Loucy (cell line): ENCODE measurements around the gene HOXA2.

ENCODE experiments used
- H2AFZ ChIP-seq: fragments of 200-600 bp; sonication (generic); 2 replicates; pipeline ENCODE4 v1.6.0; 2016; ENCODE audit warnings: antibody characterized with exemption, mild to moderate bottlenecking, low read length, moderate library complexity
- H3F3A ChIP-seq: fragments of 200-600 bp; 2 replicates; pipeline ENCODE4 v1.6.0; 2016; ENCODE audit warnings: antibody characterized with exemption, low read depth, mild to moderate bottlenecking
- H3K27me3 ChIP-seq: fragments of 200-600 bp; sonication (generic); 2 replicates; pipeline ENCODE4 v1.6.1; 2014; ENCODE audit warnings: low read length, mild to moderate bottlenecking; ENCODE audit not compliant: insufficient read depth, poor library complexity, severe bottlenecking
- H3K36me3 ChIP-seq: fragments of 200-600 bp; sonication (generic); 2 replicates; pipeline ENCODE4 v1.6.1; 2016; ENCODE audit warnings: low read length; ENCODE audit not compliant: insufficient read depth
- H3K4me1 ChIP-seq: fragments of 200-600 bp; sonication (generic); 2 replicates; pipeline ENCODE4 v1.5.1; 2014; ENCODE audit warnings: low read length, mild to moderate bottlenecking; ENCODE audit not compliant: insufficient read depth, poor library complexity, severe bottlenecking
- H3K4me2 ChIP-seq: fragments of 200-600 bp; sonication (generic); 2 replicates; pipeline ENCODE4 v1.6.0; 2014; ENCODE audit warnings: antibody characterized with exemption, low read length, low read depth, mild to moderate bottlenecking; ENCODE audit not compliant: poor library complexity, severe bottlenecking
- H3K4me3 ChIP-seq: fragments of 200-600 bp; sonication (generic); 2 replicates; pipeline ENCODE4 v1.5.1; 2014; ENCODE audit warnings: low read length, mild to moderate bottlenecking, mixed read lengths; ENCODE audit not compliant: poor library complexity, severe bottlenecking
- H3K79me2 ChIP-seq: fragments of 200-600 bp; sonication (generic); 2 replicates; pipeline ENCODE4 v1.6.1; 2014; ENCODE audit warnings: low read length; ENCODE audit not compliant: insufficient read depth
- H3K9ac ChIP-seq: fragments of 200-600 bp; sonication (generic); 2 replicates; pipeline ENCODE4 v1.6.0; 2014; ENCODE audit warnings: mild to moderate bottlenecking, low read depth, low read length, moderate library complexity; ENCODE audit not compliant: poor library complexity, severe bottlenecking
- H3K9me2 ChIP-seq: fragments of 200-600 bp; sonication (generic); replicated peaks from 2 replicates; pipeline ENCODE4 v1.6.1; 2016; ENCODE audit warnings: low read depth, low read length, mixed read lengths
- H3K9me3 ChIP-seq: fragments of 200-600 bp; sonication (generic); 2 replicates; pipeline ENCODE4 v1.6.1; 2014; ENCODE audit warnings: mild to moderate bottlenecking, antibody characterized with exemption, low read length, low read depth; ENCODE audit not compliant: insufficient read depth
- H4K20me1 ChIP-seq: fragments of 200-600 bp; sonication (generic); 2 replicates; pipeline ENCODE4 v1.6.0; 2014; ENCODE audit warnings: antibody characterized with exemption, low read length, mild to moderate bottlenecking; ENCODE audit not compliant: insufficient read depth, poor library complexity, severe bottlenecking
- CTCF ChIP-seq: fragments of 200-600 bp; sonication (generic); conservative IDR thresholded peaks from 2 replicates; pipeline ENCODE4 v1.5.1; 2014; ENCODE audit warnings: mild to moderate bottlenecking, antibody characterized with exemption, low read length
- EZH2phosphoT487 ChIP-seq: fragments of 200-600 bp; IDR thresholded peaks from 2 replicates; pipeline ENCODE4 v1.6.1; 2018; ENCODE audit warnings: antibody characterized with exemption, mild to moderate bottlenecking, moderate library complexity, borderline replicate concordance

The HOXA2 gene

GRCh38 chr7:27132214-27132613 is 29.7 kb upstream of the HOXA2 start:
- H3K4me3 ChIP-seq = no peak overlapping the region
- no peak overlapping the region for H2AFZ ChIP-seq
- H3K4me2 ChIP-seq = no peak overlapping the region
- peaks cover 43% of the 10 kb centered on the region for H3K4me1 ChIP-seq
- H3K9me3 ChIP-seq = no peaks in the 10 kb centered on the region
- H3K79me2 ChIP-seq = peaks cover 98% of the 10 kb centered on the region
- peaks cover 57% of the 10 kb centered on the region for H3K36me3 ChIP-seq
- H3K9me2 ChIP-seq = no peaks in the 10 kb centered on the region
- H4K20me1 ChIP-seq = peaks cover 90% of the 10 kb centered on the region
- no peak overlapping the region for H3K9ac ChIP-seq
- TF ChIP-seq CTCF = no peak
- TF ChIP-seq EZH2phosphoT487 = no peak
- no peaks in the 10 kb centered on the region for H3K27me3 ChIP-seq
- H3F3A ChIP-seq = no peaks in the 10 kb centered on the region

DNA sequence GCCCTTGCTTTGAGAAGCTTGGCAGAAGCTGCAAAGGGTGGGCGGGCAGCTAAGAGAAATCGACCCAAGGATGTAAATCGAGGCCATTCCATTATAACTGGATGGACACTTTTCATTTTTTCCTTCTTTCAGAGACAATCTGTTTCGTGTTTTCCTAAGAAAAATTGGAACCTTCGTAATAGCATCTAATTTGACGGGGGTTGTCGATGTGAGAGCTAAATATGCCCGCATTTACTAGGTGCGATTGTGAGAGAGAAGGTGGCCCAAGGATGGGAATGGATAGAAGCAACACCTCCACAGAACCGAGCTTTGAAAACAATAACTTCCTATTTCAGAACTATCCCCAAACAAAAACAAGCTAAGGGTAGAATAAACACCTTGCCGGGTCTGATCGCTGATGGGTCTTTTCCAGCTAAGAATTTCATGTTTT is 28.9 kb upstream of the HOXA2 start:
- Histone ChIP-seq H3F3A (no peaks in the 10 kb centered on the region), H3K4me2 (no peak overlapping the region), H4K20me1 (peaks cover 90% of the 10 kb centered on the region), H3K9me3 (no peaks in the 10 kb centered on the region), H3K4me3 (no peak overlapping the region), H3K79me2 (peaks cover 98% of the 10 kb centered on the region), H3K9me2 (no peaks in the 10 kb centered on the region), H3K4me1 (peaks cover 35% of the 10 kb centered on the region), H3K9ac (no peak overlapping the region), H3K27me3 (no peaks in the 10 kb centered on the region), H2AFZ (no peak overlapping the region), H3K36me3 (peaks cover 63% of the 10 kb centered on the region)
- TF ChIP-seq CTCF (no peak), EZH2phosphoT487 (no peak)

- Histone ChIP-seq H3F3A (no peaks in the 10 kb centered on the region), H2AFZ (no peak within 1 kb of the TSS), H3K4me1 (peaks cover 29% of the 10 kb centered on the region), H3K27me3 (no peaks in the 10 kb centered on the region), H3K9ac (no peak within 1 kb of the TSS), H3K79me2 (peaks cover 98% of the 10 kb centered on the region), H3K9me2 (no peaks in the 10 kb centered on the region), H3K36me3 (peaks cover 69% of the 10 kb centered on the region), H3K4me2 (no peak within 1 kb of the TSS), H3K9me3 (no peaks in the 10 kb centered on the region), H4K20me1 (peaks cover 90% of the 10 kb centered on the region), H3K4me3 (no peak within 1 kb of the TSS)
- TF ChIP-seq CTCF (no peak), EZH2phosphoT487 (no peak)
These were observed 28.3 kb upstream of the HOXA2 start, which contains the start of gene HOXA4 for GRCh38 chr7:27130540-27131389. TSS of gene HOXA4 (minus strand) at chr7:27130757. CDS start at chr7:27130733, 24 bp downstream.
